DND-41 (cell line): ENCODE measurements around the gene NEK2.

Source experiments
- CTCF ChIP-seq: IDR thresholded peaks from 2 replicates; pipeline ENCODE4 v1.5.1; 2012; ENCODE audit warnings: borderline replicate concordance, low read length, moderate library complexity, mild to moderate bottlenecking; ENCODE audit not compliant: poor library complexity, severe bottlenecking; ENCODE audit errors: extremely low read depth
- EZH2 ChIP-seq: IDR thresholded peaks from 3 replicates; pipeline ENCODE4 v1.6.1; 2012; ENCODE audit warnings: borderline replicate concordance, low read depth, mild to moderate bottlenecking, moderate library complexity, low read length, inconsistent platforms; ENCODE audit not compliant: severe bottlenecking

- no peak for TF ChIP-seq EZH2
- TF ChIP-seq CTCF: no peak
Observed at GRCh38 chr1:211653959-211654496, 21.4 kb downstream of the NEK2 start.
